HG03060 (cell line): Measurements from ENCODE around the gene EBP.

ENCODE experiments used
- ATAC-seq: cut with Tn5 transposase; IDR thresholded peaks from one replicate; pipeline ENCODE4 v1.9.1; 2021; ENCODE audit warnings: low read depth, moderate number of reproducible peaks; ENCODE audit not compliant: unreplicated experiment

EBP gene

DNA sequence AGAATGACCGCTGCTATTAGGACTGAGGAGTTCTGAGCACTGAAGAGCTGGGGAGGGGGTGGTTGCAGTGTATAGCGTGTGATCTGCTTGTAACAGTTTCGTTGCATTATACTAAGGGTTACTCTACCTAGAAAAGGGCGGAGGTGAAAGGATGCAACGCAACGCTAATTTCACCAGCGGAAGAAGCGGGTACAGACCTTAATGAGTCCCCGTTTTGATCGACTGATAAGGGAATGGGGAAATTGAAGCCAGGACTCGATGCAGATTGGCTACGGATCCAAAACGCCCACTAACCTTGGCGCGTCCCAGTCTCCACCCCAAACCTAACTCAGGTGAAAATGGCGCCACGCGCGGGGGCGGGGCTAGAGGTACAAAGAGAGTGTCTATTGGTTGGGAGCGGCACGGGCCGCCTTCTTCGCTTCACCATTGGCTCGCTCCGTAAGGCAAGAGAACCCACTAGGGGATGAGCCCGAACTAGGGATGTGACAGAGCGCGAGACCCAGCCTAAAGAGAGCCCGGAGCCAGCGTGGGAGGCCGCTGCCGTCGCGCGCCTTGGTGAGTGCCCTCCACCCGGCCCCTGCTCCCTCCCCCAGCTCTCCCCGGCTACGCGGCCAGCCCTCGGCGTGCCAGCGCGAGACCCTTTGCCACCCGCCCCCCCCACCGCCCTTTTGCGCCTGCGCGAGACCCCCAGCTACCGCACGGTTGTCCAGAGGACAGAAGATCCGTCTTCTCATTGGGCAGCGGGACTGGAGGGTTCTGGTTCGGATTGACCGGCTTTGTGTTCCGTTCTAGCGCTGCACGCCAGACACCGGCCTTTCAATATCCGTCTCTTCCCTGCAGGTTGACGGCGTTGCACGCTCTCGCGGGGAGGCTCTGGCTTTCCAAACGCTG is at the start of gene EBP:
Gene EBP, plus strand, starts transcription at position 456 of the 891 bp plus-strand sequence. CDS start 1,964 bp downstream, outside the sequence.
- ATAC-seq = peak; percentile 90

DNA sequence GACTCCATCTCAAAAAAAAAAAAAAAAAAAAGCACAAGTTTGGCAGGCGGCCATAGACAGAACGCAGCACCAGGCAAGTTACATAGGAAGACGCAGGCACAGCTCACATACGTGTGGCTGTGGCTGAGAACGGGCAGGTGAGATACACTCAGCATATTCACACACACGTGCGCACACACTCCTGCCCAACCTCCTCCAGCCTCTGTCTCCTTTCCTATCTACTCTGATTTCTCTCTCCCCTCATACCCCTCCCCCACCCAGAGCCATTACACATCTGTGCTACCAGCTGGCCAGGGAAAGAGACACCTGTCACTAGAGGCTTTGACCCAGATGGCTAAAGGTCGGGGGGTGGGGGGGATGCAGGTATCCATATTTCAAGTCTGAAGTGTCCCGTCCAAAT is 49.4 kb upstream of the EBP start:
- no peak for ATAC-seq

DNA sequence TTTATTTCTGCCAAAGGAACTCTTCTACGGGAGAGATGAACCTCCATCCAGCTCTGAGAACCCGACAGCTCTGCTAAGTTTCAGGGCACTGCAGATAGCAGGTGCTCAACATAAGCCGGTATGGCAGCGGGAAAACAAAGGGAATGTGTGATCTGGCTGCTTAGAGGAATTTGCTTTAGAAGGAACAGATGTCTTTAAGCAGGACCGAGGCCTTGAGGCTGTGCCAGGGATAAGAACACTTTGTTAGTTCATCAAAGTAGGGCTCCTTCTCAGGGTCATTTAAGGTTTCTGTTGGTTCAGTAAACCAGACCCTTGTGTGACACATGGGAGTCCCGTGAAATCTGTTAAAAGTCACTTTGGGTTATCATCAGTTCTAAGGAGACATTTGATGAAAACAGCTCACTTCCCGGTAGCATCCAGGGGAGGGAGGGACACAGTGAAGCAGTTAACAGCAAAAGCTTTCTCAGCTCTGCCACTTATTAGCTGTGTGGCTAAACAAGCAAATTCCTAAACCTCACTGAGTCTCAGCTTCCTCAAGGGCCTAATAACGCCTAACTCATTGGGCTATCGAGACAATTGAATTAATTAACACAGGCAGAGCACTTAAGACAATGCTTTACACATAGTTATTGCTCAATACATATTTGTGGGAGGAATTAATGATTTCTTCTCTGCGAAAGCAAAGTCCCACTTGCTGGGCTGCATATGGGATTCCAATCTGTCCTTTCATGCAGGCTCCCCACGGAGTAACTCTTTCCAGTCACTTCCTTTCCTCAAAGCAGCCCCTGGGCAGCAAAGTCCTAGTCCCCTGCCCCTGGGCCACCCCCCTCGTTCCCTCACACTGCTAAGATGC is 48.5 kb upstream of the EBP start:
- no peak for ATAC-seq

DNA sequence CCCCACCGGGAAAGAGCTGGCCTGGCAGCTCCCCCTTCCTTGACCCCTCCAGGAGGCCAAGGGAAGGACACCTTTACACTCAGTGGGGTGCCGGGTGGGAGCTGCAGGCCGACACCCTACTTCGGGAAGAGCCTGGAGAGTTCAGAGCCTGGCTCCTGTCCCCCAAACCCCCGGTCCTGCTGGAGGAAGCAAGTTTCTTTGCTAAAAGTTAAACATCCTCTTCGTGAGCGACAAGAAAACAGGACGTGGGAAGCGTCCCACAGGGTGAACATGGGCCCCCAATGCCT is 48.0 kb upstream of the EBP start:
- no peak for ATAC-seq

DNA sequence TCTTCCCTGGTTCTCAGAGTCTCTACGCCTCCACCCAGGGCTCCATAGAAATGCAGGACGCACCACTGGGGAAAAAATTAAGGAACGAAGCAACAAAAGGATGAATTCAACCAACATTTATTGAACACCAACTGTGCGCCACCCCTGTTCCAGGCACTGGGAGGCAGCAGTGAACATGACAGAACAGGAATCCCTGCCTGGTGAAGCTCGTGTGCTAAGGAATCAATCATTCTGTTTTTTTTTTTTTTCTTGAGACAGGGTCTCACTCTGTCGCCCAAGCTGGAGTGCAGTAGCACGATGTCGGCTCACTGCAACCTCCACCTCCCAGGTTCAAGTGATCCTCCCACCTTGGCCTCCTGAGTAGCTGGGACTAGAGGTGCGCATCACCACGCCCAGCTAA is 47.5 kb upstream of the EBP start:
- no peak for ATAC-seq

DNA sequence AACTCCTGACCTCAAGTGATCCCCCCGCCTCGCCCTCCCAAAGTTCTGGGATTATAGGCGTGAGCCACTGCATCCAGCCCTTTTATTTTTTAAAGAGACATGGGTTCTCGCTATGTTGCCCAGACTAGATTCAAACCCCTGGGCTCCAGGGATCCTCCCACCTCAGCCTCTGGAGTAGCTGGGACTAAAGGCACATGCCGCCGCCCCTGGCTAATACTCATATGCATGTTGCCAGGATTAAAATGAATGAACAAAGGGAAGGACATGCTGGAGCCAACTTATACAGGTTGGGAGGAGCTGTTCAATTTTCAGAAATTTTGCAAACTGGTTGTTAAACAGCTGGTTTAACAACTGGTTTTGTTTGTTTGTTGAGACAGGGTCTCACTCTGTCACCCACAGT is 47.0 kb upstream of the EBP start:
- no peak for ATAC-seq

DNA sequence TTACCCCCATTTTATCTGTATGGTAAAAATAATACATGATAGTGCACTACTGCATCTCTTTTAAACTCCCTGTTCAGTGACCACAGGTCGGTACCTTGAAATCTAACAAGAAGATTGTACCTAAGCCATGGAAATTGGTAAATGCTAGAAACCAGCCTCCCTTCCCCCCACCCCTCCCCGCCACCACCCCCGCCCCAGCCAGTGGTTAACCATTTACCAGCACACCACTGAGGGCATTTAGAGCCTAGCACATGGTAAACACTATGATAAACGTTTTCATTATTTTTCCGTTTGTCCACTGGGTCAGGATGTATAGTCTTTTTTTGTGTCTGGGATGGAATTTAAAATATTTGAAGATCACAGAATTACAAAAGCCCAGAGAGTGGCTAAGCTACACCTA is 46.3 kb upstream of the EBP start:
- ATAC-seq = no peak

DNA sequence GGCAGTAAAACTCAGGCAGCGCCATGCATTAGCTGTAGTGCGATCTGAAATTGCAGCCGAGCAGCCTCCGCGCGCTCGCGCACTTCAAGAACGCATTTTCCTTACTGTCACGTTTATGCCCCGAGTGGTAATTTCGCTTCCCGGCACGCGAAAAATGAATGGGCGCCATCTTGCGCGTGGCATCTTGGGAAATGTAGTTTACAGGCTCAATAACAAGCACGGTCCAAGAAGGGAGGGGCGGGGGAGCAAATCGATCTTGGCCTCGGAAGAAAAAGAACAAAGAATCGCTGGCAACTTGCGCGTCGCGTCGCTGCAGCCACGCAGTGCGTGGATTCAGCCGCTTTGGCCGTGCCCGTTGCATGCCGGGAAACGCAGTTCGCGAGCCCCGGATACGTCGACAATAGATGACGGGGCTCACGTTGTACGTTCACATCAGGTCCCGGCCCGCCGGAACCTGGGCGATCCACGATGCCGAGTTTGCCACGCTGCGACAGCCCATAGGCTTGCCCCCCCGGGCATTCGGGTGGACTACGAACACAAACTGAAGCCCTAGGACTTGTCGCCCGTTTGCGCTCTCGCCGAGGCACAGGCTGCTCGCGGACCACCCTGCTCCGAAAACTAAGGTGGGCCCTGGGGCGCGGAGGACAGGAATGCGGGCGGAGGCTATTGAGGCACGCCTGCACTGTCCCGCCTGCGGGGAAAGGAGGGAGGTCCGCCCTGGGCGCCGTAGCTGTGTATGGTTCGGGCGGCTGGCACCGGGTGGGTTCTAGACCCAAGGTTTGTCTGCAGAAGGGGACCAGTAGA is 45.6 kb upstream of the EBP start, which contains the start of gene FTSJ1:
Gene FTSJ1, plus strand, starts transcription at position 426 of the 804 bp plus-strand sequence. CDS start 1,849 bp downstream, outside the sequence.
- peak; percentile 89 for ATAC-seq

DNA sequence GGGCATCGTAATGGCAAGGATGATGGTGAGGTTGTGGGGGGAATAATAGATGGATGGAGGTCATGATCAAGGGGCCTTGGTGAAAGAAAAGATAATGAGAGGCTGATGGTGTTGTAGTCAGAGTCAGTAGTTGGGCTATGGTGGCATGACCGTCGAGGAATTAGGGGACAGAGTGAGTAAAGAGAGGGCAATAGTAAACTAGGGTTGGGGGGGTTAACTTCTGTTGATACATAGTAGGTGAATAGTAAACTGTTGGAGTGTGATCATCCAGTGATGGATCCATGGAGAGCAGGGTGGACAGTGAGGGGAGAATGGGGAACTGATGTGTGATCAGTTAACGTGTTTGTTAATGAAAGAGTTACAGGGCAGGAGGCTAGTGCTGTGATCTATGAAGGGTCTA is 44.7 kb upstream of the EBP start:
- ATAC-seq = no peak

DNA sequence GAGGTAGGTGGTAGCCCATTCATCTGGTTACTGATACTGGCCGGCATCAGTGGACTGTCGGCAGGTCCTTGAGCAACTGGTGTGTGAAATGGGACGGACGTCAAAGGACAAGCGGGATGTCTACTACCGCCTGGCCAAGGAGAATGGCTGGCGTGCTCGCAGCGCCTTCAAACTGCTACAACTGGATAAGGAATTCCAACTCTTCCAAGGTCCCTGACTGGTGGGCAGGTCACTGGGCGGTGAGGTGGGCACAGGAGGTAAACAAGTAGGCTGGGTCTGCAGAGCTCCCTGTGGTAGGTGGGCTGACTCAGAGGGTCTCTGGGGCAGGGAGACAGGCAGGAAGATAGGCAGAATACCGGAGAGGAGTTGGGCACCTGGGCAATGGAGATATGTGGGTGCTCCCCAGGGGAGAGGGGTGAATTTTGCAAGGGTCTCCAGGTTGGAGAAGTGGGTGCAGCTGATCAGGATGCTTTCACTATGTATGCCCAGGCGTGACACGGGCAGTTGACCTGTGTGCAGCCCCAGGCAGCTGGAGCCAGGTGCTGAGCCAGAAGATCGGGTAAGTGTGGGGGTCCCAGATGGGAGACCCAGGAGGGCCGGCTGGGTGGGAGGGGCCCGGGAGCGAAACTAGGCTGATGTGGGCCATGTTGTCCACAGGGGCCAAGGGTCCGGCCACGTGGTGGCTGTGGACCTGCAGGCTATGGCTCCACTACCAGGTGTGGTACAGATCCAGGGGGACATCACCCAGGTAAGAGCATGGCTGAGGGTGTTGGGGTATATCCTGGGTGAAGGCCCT is 43.5 kb upstream of the EBP start:
- ATAC-seq = no peak

DNA sequence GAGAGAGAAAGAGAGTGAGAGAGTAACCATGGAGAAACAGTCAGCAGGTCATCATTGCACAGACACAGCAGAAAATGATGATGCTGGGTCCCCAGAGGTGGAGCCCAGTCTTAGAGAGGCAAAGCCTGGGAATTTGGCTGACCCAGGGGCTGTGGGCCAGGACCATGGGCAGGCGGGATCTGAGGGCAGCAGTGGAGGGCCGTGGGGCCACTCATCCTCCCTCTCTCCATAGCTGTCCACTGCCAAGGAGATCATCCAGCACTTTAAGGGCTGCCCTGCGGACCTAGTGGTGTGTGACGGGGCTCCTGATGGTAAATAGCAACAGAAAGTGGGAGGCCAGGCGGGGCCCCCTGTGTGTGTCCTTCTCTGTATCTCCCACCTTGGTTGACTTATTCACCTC is 42.8 kb upstream of the EBP start:
- no peak for ATAC-seq

DNA sequence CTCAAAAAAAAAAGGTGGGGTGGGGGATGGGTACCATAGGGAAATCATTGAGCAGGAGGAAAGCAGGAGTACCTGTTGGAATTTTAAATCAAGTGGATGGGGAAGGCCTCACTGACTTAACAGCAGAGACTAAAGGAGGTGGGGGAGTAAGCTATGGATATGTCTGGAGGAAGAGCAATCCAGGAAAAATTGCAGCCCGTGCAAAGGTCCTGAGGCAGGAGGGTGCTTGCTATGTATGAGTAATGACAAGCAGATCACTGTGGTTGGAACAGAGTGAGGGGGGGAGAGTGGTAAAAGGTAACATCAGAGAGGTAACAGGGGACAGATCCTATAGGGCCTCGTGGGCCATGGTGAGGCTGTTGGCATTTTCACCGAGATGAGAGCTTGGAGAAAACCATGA is 41.5 kb upstream of the EBP start:
- ATAC-seq = no peak

DNA sequence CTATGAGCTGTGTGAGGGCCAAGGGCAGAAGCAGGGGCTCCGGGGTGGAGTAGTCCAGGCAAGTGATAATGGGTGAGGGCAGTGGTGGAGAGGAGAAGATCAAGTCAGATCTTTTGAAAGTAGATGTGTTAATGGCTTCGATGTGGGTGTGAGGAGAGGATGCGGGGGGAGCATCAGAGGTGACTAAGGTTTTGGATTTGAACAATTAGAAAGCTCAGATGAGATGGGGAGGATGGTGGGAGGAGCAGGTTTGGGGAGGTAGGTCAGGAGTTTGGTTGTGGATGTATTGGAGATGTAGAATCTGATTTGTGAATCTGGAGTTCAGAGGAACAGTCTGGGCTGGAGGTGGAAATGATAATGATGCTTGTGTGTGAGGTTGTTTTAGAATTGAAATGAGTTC is 41.0 kb upstream of the EBP start:
- no peak for ATAC-seq

DNA sequence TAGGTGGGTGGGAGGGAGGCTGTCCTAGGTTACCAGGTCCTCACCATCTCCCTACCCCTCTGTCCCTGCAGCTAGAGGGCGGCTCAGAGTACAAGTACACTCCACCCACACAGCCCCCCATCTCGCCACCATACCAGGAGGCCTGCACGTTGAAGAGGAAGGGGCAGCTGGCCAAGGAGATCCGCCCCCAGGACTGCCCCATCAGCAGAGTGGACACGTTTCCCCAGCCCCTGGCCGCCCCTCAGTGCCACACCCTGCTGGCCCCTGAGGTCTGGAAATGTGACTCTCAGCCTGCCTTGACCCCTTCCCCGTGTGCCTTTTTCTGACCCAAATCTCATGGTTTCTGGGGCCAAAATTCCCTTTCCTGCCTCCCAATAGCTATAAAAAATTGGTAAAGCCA is 39.1 kb upstream of the EBP start:
- ATAC-seq = no peak

DNA sequence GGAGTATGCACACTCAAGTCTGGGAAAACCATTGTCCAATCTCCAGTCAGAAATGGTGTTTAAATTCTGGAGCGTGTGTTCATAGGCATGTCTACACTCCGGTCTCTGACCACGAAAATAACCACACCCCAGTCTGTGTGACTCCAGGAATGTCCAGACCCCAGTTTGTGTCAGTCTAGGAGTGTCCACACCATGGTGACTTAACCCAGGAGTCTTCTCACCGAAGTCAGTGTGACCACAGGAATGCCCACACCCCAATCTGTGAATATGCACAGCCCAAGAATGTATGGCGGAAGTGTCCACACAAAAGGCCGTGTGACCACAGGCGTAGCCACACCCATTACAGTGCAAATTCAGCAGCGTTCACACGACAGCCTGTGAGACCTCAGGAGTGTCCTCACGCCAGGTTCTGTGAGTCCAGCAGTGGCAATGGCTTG is 34.2 kb upstream of the EBP start:
- ATAC-seq = no peak

DNA sequence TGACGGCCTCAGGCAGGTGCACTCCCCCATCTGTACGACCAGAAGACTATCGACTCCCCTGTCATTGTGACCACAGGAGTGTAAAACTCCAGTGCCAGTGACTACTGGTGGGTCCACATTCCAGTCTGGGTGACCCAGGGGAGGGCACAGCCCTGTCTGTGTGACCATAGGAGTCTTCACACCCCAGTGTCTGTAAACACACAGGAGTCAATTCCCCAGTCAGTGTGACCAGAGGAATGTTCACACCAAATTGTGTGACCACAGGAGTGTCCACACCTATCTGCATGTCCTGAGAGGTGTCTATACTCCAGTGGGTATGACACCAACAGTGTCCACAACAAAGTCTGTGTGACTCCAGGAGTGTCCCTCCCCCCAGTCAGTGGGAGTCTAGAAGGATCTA is 33.6 kb upstream of the EBP start:
- ATAC-seq = no peak

DNA sequence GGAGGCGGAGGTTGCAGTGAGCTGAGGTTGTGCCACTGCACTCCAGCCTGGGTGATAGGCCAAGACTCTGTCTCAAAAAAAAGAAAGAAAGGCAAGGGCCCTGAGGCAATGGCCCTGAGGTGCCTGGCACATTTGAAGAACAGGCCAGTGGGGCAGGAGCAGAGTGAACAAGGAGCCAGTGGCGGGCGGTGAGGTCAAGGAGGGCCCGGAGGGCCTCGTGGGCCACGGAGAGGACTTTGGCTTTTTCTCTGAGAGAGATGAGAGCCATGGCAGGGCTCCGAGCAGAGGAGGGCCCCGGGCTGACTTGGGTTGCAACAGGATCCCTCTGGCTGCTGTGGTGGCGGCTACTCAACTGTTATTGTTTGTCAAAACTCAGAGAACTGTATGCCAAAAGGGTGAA is 32.3 kb upstream of the EBP start:
- ATAC-seq = no peak

DNA sequence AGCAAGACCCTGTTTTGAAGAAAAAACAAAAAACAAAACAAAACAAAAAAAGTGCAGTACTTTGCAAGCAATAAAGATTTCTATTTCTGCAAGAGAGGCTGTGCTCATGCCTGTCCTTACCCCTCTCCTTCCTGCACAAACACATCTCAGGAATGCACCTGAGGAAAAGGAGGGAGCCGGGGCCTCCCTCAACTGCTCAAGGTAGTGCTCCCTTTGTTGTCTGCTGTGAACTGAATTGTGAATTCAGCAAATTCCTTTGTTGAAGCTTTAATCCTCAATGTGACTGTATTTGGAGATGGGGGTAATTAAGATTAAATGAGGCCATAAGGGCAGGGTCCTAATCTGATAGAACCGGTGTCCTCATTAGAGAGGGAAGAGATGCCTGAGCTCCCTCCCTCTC is 31.7 kb upstream of the EBP start:
- no peak for ATAC-seq

DNA sequence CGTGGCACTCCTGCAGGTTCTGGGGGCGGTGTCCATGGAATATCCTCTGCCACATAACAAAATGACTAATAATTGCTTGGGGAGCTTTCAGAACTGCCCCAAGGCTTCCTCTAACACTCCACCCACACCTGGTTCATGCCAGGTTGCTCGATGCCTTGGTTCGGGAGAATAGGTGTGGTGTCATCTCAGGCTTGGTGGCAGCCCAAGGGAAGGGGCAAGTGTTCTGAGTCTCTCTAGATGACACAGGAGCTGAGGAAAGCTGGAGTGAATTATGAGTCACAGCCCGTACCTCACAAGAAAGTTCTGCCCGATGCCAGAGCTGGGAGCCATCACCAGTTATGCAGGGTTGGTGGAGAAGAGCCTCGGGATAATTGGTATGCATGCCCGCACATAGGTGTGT is 30.9 kb upstream of the EBP start:
- no peak for ATAC-seq

DNA sequence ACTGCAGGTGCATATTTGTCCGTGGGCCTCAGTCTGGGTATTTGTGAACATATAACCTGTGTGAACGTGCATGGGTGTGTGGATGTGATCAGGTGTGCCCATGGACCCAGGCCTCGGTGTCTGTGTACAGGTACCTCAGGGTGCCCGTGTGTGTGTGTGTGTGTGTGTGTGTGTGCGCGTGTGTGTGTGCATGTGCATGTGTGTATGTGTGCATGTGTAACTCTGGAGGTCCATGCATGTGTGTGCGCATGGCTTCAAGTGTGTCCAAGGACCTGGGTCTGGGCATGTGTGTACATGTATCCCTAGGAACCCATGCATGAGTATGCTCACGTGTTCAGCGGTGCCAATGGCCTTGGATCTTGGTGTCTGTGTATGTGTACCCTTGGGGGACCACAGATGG is 29.8 kb upstream of the EBP start:
- no peak for ATAC-seq
